ENCODE measurements around the gene UBE4A. TPM values are rescaled to one million over a fixed set of nuclear protein-coding genes. Genes with fewer than 3 reads are reported as not detected.

Gene UBE4A
- total and polyA plus RNA-seq, 2 experiments from 2014 or later: 11.8 to 42.2 TPM

DNA sequence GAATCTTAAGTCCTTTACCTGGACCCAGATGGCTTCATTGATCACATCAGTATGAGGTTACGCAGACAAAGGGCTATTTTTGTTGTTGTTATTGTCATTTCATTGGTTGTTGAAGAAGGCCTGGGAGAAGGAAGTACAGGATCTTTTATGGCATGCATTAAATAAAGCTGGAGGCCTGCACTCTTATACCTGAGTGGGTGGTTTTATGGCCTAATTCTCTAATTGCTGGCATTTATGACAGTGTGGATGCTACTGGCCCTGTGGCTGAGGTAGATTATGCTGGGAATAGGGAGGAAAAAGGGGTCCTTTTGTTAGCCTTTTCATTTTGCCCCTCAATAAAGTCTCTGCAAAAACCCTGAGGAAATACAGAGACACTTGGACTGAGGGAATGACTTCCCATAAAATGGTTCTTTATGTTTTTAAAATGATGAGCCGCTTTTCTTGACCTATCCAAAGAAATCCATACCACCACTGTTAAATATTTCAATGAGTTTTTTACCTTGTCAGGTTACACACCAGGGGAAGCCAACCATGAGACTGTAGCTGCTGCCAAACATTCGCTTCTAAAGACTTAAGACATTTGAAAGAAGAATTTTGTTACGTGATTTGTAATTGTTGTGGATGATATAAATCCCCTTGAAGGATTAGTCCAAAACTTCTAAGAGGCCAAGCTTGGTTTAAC is 83.6 kb downstream of the UBE4A start:
- H3K36me3 Mint-ChIP-seq (ENCODE audit: low read depth): peaks cover 20% of the 10 kb centered on the region
- H3K27ac Mint-ChIP-seq: peak overlapping the region; percentile 3; the same call in 1 of the 2 replicates
- Histone ChIP-seq H2AFZ (no peak overlapping the region), H3F3A (replicated peaks; ENCODE audit: low read depth) (no peaks in the 10 kb centered on the region; the same call in 1 of the 2 replicates), H3K4me1 (ENCODE audit: insufficient read depth) (peaks cover 41% of the 10 kb centered on the region), H3K9me2 (ENCODE audit: insufficient read depth) (no peaks in the 10 kb centered on the region), H3K36me3 (ENCODE audit: insufficient read depth) (peaks cover 4% of the 10 kb centered on the region; the same call in 1 of the 2 replicates), H3K4me2 (no peak overlapping the region), H3K27me3 (ENCODE audit: insufficient read depth) (no peaks in the 10 kb centered on the region), H3K4me3 (no peak overlapping the region), H3K79me2 (replicated peaks; ENCODE audit: insufficient read depth) (peaks cover 100% of the 10 kb centered on the region), H3K27ac (ENCODE audit: low read depth) (no peak overlapping the region), H4K20me1 (replicated peaks; ENCODE audit: insufficient read depth) (peaks cover 89% of the 10 kb centered on the region)
- H3K4me3 Mint-ChIP-seq: no peak overlapping the region; the same call in 2 of the 3 replicates
- peaks cover 3% of the 10 kb centered on the region for H3K27me3 Mint-ChIP-seq (ENCODE audit: insufficient read depth, low read depth, poor library complexity)
- DNase-seq (ENCODE audit: low spot score) (no peak), ATAC-seq (no peak)
- peaks cover 52% of the 10 kb centered on the region for H3K4me1 Mint-ChIP-seq
- no peaks in the 10 kb centered on the region; the same call in 2 of the 3 replicates for H3K9me3 Mint-ChIP-seq
- TF ChIP-seq POLR2AphosphoS5 (IDR thresholded peaks at IDR 0.05; ENCODE audit: low read depth) (no peak), EZH2phosphoT487 (IDR thresholded peaks at IDR 0.05; ENCODE audit: unreplicated experiment) (no peak), ZNF331 (CRISPR knock-in tag; IDR thresholded peaks at IDR 0.05; ENCODE audit: low read depth) (no peak), CTCF (conservative IDR thresholded peaks at IDR 0.05; ENCODE audit: low read depth in 2 of 2) (no peak), JUNB (IDR thresholded peaks at IDR 0.05; ENCODE audit: unreplicated experiment) (no peak), STAT1 (IDR thresholded peaks at IDR 0.05; ENCODE audit: unreplicated experiment) (no peak), CREB1 (CRISPR knock-in tag; IDR thresholded peaks at IDR 0.05; ENCODE audit: low read depth) (no peak), ZNF462 (CRISPR knock-in tag; IDR thresholded peaks at IDR 0.05) (no peak), NANOG (IDR thresholded peaks at IDR 0.05; ENCODE audit: borderline replicate concordance) (no peak), EZH2 (IDR thresholded peaks at IDR 0.05; ENCODE audit: low read depth, unreplicated experiment) (no peak), ZNF114 (CRISPR knock-in tag; IDR thresholded peaks at IDR 0.05) (no peak), ETS1 (IDR thresholded peaks at IDR 0.05) (no peak)
- TF ChIP-seq, protein P1, sequence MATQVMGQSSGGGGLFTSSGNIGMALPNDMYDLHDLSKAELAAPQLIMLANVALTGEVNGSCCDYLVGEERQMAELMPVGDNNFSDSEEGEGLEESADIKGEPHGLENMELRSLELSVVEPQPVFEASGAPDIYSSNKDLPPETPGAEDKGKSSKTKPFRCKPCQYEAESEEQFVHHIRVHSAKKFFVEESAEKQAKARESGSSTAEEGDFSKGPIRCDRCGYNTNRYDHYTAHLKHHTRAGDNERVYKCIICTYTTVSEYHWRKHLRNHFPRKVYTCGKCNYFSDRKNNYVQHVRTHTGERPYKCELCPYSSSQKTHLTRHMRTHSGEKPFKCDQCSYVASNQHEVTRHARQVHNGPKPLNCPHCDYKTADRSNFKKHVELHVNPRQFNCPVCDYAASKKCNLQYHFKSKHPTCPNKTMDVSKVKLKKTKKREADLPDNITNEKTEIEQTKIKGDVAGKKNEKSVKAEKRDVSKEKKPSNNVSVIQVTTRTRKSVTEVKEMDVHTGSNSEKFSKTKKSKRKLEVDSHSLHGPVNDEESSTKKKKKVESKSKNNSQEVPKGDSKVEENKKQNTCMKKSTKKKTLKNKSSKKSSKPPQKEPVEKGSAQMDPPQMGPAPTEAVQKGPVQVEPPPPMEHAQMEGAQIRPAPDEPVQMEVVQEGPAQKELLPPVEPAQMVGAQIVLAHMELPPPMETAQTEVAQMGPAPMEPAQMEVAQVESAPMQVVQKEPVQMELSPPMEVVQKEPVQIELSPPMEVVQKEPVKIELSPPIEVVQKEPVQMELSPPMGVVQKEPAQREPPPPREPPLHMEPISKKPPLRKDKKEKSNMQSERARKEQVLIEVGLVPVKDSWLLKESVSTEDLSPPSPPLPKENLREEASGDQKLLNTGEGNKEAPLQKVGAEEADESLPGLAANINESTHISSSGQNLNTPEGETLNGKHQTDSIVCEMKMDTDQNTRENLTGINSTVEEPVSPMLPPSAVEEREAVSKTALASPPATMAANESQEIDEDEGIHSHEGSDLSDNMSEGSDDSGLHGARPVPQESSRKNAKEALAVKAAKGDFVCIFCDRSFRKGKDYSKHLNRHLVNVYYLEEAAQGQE (IDR thresholded peaks at IDR 0.05; ENCODE audit: unreplicated experiment): no peak
